Rectal smooth muscle tissue (tissue), 1 donor: ENCODE results near the gene TSPAN4.

Experiments
- H3K27ac ChIP-seq: one replicate; pipeline ENCODE4 v1.7.0; 2013; ENCODE audit warnings: low read depth, low read length, inconsistent platforms
- H3K27me3 ChIP-seq: one replicate; pipeline ENCODE4 v1.7.0; 2013; ENCODE audit warnings: low read length; ENCODE audit not compliant: control insufficient read depth, insufficient read depth
- H3K36me3 ChIP-seq: one replicate; pipeline ENCODE4 v1.7.0; 2013; ENCODE audit warnings: low read length; ENCODE audit not compliant: control insufficient read depth, insufficient read depth
- H3K4me1 ChIP-seq: one replicate; pipeline ENCODE4 v1.7.0; 2013; ENCODE audit warnings: low read length; ENCODE audit not compliant: control insufficient read depth, insufficient read depth
- H3K4me3 ChIP-seq: one replicate; pipeline ENCODE4 v1.7.0; 2013; ENCODE audit warnings: low read length
- H3K9ac ChIP-seq: one replicate; pipeline ENCODE4 v1.7.0; 2013; ENCODE audit warnings: low read length

The TSPAN4 gene

GRCh38 chr11:845872-846495 is 3.3 kb downstream of the TSPAN4 start:
- Histone ChIP-seq H3K9ac (no peak overlapping the region), H3K4me1 (peaks cover 17% of the 10 kb centered on the region), H3K27me3 (peaks cover 4% of the 10 kb centered on the region), H3K4me3 (no peak overlapping the region), H3K27ac (no peak overlapping the region), H3K36me3 (no peaks in the 10 kb centered on the region)

DNA sequence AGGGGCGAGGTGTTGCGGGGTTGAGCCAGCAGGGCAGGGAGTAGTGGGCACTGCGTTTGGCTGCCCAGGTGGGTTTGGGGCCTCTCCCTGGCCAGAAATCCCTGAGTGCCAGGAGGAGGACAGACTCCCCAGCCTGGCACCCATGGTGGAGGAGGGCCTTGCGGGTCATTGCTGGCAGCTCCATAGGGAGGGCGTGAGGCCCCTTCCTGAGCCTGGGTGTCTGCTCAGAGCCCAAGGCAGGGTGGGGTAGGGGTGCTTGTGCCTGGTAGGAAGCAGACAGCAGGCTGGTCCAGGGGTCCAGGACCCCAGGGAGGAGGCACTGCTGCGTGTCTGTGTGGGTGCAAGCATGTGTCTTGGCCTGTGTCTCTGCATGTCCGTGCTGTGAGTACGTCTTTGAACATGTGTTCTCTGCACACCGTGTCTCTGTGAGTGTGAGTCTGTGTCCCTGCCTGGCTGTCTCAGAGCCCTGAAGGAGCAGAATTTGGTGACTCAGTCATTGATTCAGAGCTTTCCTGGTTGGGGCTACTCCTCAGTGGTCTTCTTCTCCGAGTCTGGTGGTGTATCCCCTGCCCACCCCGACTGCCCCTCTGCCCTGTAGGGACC is 3.9 kb downstream of the TSPAN4 start:
- Histone ChIP-seq H3K9ac (no peak overlapping the region), H3K27me3 (peaks cover 4% of the 10 kb centered on the region), H3K36me3 (no peaks in the 10 kb centered on the region), H3K4me3 (no peak overlapping the region), H3K27ac (no peak overlapping the region), H3K4me1 (peaks cover 13% of the 10 kb centered on the region)

- peaks cover 13% of the 10 kb centered on the region for H3K4me1 ChIP-seq
- H3K27me3 ChIP-seq: peaks cover 4% of the 10 kb centered on the region
- no peaks in the 10 kb centered on the region for H3K36me3 ChIP-seq
- no peak overlapping the region for H3K9ac ChIP-seq
- no peak overlapping the region for H3K27ac ChIP-seq
- no peak overlapping the region for H3K4me3 ChIP-seq
Measured at GRCh38 chr11:847876-848275, 5.2 kb downstream of the TSPAN4 start.

- no peak overlapping the region for H3K9ac ChIP-seq
- H3K27ac ChIP-seq: no peak overlapping the region
- peaks cover 4% of the 10 kb centered on the region for H3K27me3 ChIP-seq
- H3K36me3 ChIP-seq: no peaks in the 10 kb centered on the region
- no peak overlapping the region for H3K4me3 ChIP-seq
- peaks cover 13% of the 10 kb centered on the region for H3K4me1 ChIP-seq
Measured at GRCh38 chr11:848380-848931, 5.8 kb downstream of the TSPAN4 start.

DNA sequence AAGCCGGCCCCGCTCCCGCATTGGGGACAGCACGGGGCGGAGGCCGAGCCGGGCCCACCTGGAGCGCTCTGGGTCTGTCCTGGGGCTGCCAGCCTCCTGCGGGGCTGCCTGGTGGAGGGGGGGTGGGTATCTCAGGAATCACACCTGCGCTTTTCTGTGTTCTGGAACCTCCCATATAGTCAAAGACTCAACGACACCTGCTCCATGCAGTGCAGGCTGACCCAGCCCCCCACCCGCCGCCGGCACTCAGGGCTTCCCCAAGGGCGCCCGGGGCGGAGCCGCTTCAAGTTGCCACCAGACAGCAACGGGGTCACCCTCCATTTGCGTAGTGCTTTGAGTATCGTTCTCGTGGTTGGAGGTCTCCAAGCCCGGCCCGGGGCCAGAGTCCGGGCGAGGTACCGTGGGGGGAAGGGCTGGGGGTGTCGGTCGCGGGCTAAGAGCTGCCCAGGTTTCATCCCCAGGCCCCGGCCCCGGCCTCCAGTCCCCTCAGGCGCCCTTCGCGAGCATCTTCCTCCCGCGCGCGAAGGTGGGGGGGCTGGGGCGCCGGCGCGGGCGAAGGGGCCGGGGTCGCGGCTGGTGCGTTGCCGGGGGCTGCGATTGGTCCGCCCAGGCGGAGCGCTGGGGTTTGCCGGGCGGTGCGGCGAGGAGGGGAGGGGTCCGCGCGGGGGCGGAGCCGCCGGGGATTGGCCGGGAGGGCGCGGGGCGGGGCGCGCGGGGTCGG is 6.6 kb downstream of the TSPAN4 start:
- Histone ChIP-seq H3K27me3 (peaks cover 4% of the 10 kb centered on the region), H3K27ac (no peak overlapping the region), H3K4me1 (peaks cover 6% of the 10 kb centered on the region), H3K36me3 (no peaks in the 10 kb centered on the region), H3K4me3 (peak overlapping the region; percentile 46), H3K9ac (no peak overlapping the region)

DNA sequence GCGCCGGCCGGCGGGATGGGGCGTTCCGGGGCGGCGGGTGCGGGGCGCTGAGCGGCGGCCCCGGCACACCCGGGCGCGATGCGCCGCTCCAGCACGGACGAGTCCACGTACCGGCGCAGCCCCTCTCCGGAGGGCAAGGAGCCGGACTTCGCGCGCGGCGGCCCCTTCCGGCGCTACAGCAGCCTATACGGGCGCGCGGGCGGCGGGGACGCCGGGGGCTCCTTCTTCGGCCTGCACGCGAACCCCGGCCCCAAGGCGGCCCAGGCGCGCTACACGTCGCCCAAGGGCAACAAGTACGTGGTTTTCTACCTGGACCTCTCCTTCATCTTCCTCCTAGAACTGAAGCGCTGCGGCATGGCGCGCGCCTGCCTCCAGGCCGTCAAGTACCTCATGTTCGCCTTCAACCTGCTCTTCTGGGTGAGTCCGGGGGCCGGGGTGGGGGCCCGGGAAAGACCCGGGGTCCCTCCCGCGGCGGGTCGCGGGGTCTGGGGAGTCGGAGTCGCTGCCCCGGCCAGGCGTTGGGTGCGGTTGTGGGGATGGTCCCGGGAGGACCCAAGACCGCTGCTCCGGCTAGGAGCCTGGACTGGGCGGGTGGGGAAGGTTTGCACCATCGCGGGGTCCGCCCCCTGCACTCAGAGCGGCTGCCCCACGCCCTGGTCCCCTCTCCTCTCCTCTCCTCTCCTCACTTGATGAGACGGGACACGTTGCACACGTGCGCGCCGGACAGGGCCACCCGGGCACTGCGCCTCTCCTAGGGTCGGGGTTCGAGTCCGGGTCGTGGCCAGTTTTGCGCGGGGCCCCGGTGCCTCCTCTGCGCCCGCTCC is 7.5 kb downstream of the TSPAN4 start:
- Histone ChIP-seq H3K4me1 (no peaks in the 10 kb centered on the region), H3K36me3 (no peaks in the 10 kb centered on the region), H3K9ac (no peak overlapping the region), H3K27me3 (peaks cover 4% of the 10 kb centered on the region), H3K27ac (no peak overlapping the region), H3K4me3 (peak overlapping the region; percentile 41)

- Histone ChIP-seq H3K4me3 (no peak overlapping the region), H3K27ac (no peak overlapping the region), H3K36me3 (no peaks in the 10 kb centered on the region), H3K27me3 (peaks cover 4% of the 10 kb centered on the region), H3K9ac (no peak overlapping the region), H3K4me1 (no peaks in the 10 kb centered on the region)
Measured at GRCh38 chr11:850775-851763, 8.4 kb downstream of the TSPAN4 start.

DNA sequence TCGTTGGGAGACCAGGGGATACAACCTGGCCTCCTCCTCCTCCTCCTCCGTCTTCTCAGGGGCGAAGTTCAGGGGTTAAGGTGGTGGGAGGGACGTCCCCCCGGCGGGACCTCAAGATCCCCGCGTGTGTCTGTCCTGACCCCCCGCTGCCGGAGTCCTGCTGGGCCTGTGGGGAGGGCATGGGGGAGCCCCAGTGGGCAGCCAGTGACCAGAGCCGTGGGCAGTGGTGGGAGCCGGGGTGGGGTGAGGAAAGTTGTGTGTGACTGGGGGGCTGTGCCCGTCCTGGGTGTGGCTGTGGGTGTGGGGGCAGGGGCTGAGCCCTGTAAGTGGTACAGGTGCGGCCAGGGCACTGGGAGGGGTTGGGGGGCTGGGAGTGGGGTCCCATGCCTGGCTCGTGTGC is 10.1 kb downstream of the TSPAN4 start:
- Histone ChIP-seq H3K36me3 (no peaks in the 10 kb centered on the region), H3K9ac (no peak overlapping the region), H3K27ac (no peak overlapping the region), H3K27me3 (peaks cover 4% of the 10 kb centered on the region), H3K4me3 (no peak overlapping the region), H3K4me1 (no peaks in the 10 kb centered on the region)

DNA sequence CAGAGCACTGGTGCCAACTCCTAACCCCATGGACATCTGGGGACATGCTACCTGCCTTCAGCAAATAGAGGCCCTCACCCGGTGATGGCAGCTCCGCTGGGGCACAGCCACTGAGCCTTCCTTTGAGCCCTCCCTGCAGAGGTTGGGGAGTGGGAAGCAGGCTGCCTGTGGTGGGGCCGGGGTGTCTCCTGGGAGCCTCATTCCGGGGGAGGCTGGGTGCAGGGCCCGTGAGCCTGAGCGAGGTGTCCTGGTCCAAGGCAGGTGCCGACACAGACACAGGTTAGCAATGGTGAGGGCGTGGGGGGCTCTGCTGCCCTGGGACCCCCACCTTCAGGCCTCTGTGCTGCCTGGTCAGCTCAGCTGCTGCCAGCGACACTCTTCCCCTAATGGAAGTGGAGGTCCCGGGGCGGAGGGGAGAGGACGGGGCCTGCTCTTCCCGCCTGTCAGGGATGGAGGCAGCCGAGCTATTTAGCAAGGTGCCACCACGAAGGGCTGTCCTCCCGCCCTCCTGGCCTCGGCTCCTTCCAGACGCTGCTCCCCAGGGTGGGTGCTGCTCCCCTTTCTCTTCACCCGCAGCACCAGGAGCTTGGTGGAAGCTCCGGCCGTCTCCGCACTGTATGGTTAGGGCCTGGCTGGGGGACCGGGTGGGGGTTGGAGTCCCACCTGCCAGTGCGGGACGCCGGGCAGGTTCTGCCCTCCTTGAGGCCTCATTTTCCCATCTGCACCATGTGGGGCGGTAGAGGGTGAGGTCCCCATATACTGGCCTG is 11.2 kb downstream of the TSPAN4 start:
- H3K9ac ChIP-seq: no peak overlapping the region
- no peak overlapping the region for H3K27ac ChIP-seq
- H3K36me3 ChIP-seq: no peaks in the 10 kb centered on the region
- no peaks in the 10 kb centered on the region for H3K4me1 ChIP-seq
- H3K4me3 ChIP-seq: no peak overlapping the region
- no peaks in the 10 kb centered on the region for H3K27me3 ChIP-seq

DNA sequence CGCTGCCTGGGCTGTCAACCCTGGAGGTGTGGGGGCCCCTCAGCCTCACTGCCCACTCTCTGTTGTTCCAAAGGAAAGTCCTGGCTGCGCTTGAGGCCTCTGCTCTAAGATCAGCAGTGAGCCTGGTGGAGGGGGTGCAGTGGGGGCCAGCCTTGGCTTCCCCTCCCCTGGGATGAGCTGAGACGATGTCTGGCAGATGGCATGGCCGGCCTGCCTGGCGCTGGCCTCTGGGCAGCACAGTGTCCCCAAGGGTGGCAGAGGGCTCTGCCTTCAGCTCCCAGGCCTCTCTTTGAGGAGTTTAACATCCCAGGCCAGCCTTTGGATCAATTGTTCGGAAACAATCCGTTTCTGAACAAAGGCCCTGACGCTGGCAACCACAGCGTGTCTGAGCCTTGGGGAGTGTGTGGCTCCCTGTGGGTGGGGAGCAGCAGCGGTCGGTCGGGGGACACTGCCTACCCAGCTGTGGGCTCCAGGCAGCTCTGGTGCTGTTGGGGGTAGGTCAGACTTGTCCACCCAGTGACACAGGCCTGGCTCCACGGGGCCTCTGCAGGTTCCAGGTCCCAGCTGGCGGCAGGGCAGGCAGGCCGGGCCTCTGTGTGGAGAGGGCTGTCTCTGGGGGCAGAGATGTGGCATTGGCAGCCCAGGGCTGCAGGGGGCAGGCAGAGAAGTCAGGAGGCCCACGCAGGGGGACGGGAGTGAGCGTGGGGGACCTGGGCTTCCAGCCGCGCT is 12.1 kb downstream of the TSPAN4 start:
- Histone ChIP-seq H3K27me3 (no peaks in the 10 kb centered on the region), H3K9ac (no peak overlapping the region), H3K36me3 (no peaks in the 10 kb centered on the region), H3K4me3 (no peak overlapping the region), H3K27ac (no peak overlapping the region), H3K4me1 (no peaks in the 10 kb centered on the region)
